ENCODE results near the gene CACNA1C. TPM values are rescaled to one million over a fixed set of nuclear protein-coding genes. Genes with fewer than 3 reads are reported as not detected.
A peak's percentile ranks its signal among the peaks of the same experiment; 100 is the strongest.

CACNA1C gene
- total RNA-seq, 1 donor: 16.6 TPM

DNA sequence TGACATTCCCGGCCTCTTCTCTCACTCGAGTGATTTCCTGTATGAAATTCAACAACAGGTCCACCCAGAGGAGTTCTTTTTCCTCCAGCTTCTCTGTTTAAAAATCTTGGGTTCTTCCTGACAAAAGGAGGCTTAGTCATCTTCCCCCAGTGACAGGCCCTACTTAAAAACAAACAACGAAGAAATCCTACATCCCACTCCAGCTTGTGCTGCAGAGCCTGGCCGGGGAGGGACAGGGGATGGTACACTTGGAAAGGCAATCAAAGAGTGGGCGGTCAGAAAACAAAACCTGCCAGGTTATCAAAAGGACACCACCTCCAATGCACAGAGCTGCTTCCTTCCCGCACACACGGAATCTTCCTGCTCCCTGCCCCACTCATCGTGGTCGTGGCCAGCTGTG lies 101.3 kb downstream of the CACNA1C start:
- DNase-seq (ENCODE audit: low read depth): peak; percentile 85
- no peak overlapping the region for H3K4me3 ChIP-seq (ENCODE audit: low read depth, low read length)
- TF ChIP-seq CTCF (IDR thresholded peaks at IDR 0.05; ENCODE audit: insufficient read depth, low read length): no peak

- TF ChIP-seq CTCF (IDR thresholded peaks at IDR 0.05; ENCODE audit: insufficient read depth, low read length): no peak
- DNase-seq (ENCODE audit: low read depth): no peak
- no peak overlapping the region for H3K4me3 ChIP-seq (ENCODE audit: low read depth, low read length)
Observed at GRCh38 chr12:2154521-2154920, 101.7 kb downstream of the CACNA1C start.

DNA sequence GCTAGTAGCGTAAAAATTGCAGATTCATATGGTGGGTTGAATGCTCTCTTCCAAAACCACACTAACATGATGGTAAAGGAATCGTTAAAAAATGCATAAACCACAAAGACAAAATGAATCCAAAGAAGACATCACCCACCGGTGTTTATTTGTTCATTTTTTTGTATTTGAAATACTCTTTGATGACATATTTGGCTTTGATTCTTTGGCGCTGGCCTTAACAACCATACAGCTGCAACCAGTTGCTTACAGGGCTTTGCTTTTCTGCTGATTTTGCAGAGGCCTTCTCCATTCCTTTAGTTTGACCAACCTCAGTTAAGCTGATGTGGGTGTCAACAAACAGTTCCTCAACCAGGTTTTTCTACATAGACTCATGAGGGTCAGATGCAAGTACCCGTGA lies 103.5 kb downstream of the CACNA1C start:
- no peak for TF ChIP-seq CTCF (IDR thresholded peaks at IDR 0.05; ENCODE audit: insufficient read depth, low read length)
- no peak overlapping the region for H3K4me3 ChIP-seq (ENCODE audit: low read depth, low read length)
- no peak for DNase-seq (ENCODE audit: low read depth)

DNA sequence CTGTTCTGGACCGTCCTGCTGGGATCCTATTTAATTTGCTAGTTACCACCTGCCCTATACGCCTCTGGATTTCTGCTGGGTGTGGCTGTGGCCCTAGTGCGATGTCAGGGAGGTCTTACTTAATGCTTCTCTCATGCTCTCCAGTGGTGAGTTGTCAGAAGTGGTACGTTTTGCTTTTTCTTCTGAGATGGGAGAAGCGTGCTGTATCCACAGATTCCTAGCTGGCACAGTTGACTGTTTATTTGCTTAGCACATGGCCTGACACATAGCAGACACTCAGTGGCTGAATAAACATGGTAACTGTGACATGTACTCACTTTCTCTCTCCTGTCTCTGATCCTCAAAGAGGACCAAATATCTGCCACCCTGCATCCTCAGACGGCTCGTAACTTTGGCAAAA lies 107.3 kb downstream of the CACNA1C start:
- TF ChIP-seq CTCF (IDR thresholded peaks at IDR 0.05; ENCODE audit: insufficient read depth, low read length): no peak
- DNase-seq (ENCODE audit: low read depth): peak; percentile 35
- H3K4me3 ChIP-seq (ENCODE audit: low read depth, low read length): no peak overlapping the region

GRCh38 chr12:2161473-2161872 lies 108.7 kb downstream of the CACNA1C start:
- DNase-seq (ENCODE audit: low read depth): peak; percentile 78
- H3K4me3 ChIP-seq (ENCODE audit: low read depth, low read length): no peak overlapping the region
- no peak for TF ChIP-seq CTCF (IDR thresholded peaks at IDR 0.05; ENCODE audit: insufficient read depth, low read length)

- TF ChIP-seq CTCF (IDR thresholded peaks at IDR 0.05; ENCODE audit: insufficient read depth, low read length): no peak
- peak; percentile 100 for DNase-seq (ENCODE audit: low read depth)
- H3K4me3 ChIP-seq (ENCODE audit: low read depth, low read length): no peak overlapping the region
Observed at GRCh38 chr12:2163177-2163941, 110.6 kb downstream of the CACNA1C start.

GRCh38 chr12:2165021-2165420 lies 112.2 kb downstream of the CACNA1C start:
- DNase-seq (ENCODE audit: low read depth): peak; percentile 82
- no peak for TF ChIP-seq CTCF (IDR thresholded peaks at IDR 0.05; ENCODE audit: insufficient read depth, low read length)
- H3K4me3 ChIP-seq (ENCODE audit: low read depth, low read length): no peak overlapping the region

All from fibroblast of the aortic adventitia (primary cell).